Measurements from ENCODE around the gene MEGF6.

GRCh38 chr1:3535732-3536131 lies 75.6 kb downstream of the MEGF6 start:
- TF ChIP-seq, protein P1, sequence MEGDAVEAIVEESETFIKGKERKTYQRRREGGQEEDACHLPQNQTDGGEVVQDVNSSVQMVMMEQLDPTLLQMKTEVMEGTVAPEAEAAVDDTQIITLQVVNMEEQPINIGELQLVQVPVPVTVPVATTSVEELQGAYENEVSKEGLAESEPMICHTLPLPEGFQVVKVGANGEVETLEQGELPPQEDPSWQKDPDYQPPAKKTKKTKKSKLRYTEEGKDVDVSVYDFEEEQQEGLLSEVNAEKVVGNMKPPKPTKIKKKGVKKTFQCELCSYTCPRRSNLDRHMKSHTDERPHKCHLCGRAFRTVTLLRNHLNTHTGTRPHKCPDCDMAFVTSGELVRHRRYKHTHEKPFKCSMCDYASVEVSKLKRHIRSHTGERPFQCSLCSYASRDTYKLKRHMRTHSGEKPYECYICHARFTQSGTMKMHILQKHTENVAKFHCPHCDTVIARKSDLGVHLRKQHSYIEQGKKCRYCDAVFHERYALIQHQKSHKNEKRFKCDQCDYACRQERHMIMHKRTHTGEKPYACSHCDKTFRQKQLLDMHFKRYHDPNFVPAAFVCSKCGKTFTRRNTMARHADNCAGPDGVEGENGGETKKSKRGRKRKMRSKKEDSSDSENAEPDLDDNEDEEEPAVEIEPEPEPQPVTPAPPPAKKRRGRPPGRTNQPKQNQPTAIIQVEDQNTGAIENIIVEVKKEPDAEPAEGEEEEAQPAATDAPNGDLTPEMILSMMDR (conservative IDR thresholded peaks at IDR 0.05) = no peak
- no peak for TF ChIP-seq EZH2 (IDR thresholded peaks at IDR 0.05; ENCODE audit: low read depth)

Data from PC-9 (cell line).